ENCODE results near the gene PLIN1.

The PLIN1 gene

GRCh38 chr15:89654847-89655805, 24.0 kb downstream of the PLIN1 start, which contains the start of gene KIF7:
TSS of gene KIF7 (minus strand) at chr15:89655467. CDS start at chr15:89652930, 2,537 bp downstream.
- peak in 9 of 56 donors; percentile 13 to 47 (median 21) for DNase-seq

- DNase-seq = no peak
Measured at GRCh38 chr15:89654301-89654761, 24.8 kb downstream of the PLIN1 start.

- DNase-seq = no peak
Measured at GRCh38 chr15:89653578-89653977, 25.6 kb downstream of the PLIN1 start.

- no peak for DNase-seq
Measured at GRCh38 chr15:89652666-89653065, 26.5 kb downstream of the PLIN1 start.

- no peak for DNase-seq
Measured at GRCh38 chr15:89652131-89652530, 27.0 kb downstream of the PLIN1 start.

GRCh38 chr15:89649716-89650115, 29.5 kb downstream of the PLIN1 start:
- no peak for DNase-seq

- no peak for DNase-seq
Measured at GRCh38 chr15:89649013-89649625, 30.0 kb downstream of the PLIN1 start.

- no peak for DNase-seq
Measured at GRCh38 chr15:89648106-89649012, 30.8 kb downstream of the PLIN1 start.

- DNase-seq = peak in 24 of 56 donors; percentile 7 to 73 (median 22)
Measured at GRCh38 chr15:89647191-89647851, 31.8 kb downstream of the PLIN1 start.

GRCh38 chr15:89646416-89647141, 32.6 kb downstream of the PLIN1 start:
- DNase-seq = no peak

GRCh38 chr15:89645680-89646079, 33.5 kb downstream of the PLIN1 start:
- no peak for DNase-seq

GRCh38 chr15:89642106-89642505, 37.1 kb downstream of the PLIN1 start:
- no peak for DNase-seq

GRCh38 chr15:89641053-89641452, 38.1 kb downstream of the PLIN1 start:
- no peak for DNase-seq

- no peak for DNase-seq
Measured at GRCh38 chr15:89640245-89640644, 38.9 kb downstream of the PLIN1 start.

- no peak for DNase-seq
Measured at GRCh38 chr15:89633585-89633984, 45.6 kb downstream of the PLIN1 start.

GRCh38 chr15:89632563-89633430, 46.4 kb downstream of the PLIN1 start:
- DNase-seq = no peak

GRCh38 chr15:89631902-89632264, 47.3 kb downstream of the PLIN1 start:
- DNase-seq = no peak

- DNase-seq = no peak
Measured at GRCh38 chr15:89630974-89631901, 47.9 kb downstream of the PLIN1 start.

Data from amygdala (tissue), 56 donors.